ENCODE measurements around the gene CARHSP1.
"Not testable (repeated sequence)": the region's sequence is repeated elsewhere in the genome, so short reads cannot be mapped to it uniquely, and the experiment has no call there.

CARHSP1 gene

DNA sequence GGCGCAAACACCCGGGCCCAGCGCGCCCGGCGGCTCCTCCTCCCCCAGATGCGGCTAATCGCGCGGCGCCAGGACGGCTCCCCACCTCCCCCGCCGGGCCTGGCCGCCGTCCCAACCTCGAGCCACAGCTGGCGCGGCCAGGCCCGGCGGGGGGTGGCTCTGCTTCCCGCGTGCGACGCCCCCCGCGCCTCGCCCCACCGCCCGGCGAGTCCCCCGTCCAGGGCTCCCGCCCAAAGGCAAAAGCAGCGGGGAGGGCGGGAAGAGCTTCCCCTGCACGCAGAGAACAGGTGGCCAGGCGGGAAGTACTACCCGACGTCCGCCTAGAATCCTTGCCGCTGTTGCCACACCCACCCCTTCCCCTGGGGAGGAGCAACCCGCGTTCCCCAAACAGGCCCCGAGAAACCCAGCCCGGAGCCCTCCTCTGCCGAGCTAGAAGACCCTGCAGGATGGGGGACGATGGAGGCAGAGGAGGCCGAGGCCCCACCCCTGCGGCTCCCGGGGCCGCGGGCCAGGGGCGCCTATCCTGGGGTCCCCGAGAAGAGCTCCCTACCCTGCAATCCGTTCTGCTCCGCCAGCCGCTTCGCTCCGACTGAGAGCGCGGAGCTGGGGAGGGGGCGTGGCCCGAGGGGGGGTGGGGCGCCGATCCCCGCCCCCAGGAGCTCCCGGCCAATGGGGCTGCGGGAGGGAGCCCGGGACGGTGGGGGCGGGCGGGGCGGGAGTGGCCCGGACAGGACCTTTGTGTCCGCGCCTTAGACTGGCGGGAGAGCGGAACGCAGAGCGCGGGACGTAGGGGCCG, at the start of gene CARHSP1:
Gene CARHSP1, minus strand, starts transcription at position 591 of the 796 bp plus-strand sequence. CDS start 9,678 bp downstream, outside the sequence.
- DNase-seq (ENCODE audit: low read depth): peak; percentile 93
- TF ChIP-seq, protein P1, sequence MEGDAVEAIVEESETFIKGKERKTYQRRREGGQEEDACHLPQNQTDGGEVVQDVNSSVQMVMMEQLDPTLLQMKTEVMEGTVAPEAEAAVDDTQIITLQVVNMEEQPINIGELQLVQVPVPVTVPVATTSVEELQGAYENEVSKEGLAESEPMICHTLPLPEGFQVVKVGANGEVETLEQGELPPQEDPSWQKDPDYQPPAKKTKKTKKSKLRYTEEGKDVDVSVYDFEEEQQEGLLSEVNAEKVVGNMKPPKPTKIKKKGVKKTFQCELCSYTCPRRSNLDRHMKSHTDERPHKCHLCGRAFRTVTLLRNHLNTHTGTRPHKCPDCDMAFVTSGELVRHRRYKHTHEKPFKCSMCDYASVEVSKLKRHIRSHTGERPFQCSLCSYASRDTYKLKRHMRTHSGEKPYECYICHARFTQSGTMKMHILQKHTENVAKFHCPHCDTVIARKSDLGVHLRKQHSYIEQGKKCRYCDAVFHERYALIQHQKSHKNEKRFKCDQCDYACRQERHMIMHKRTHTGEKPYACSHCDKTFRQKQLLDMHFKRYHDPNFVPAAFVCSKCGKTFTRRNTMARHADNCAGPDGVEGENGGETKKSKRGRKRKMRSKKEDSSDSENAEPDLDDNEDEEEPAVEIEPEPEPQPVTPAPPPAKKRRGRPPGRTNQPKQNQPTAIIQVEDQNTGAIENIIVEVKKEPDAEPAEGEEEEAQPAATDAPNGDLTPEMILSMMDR (conservative IDR thresholded peaks at IDR 0.05; ENCODE audit: low read depth, low read length): no peak
- H3K4me3 ChIP-seq (ENCODE audit: low read depth, low read length): peak within 1 kb of the TSS; percentile 80

DNA sequence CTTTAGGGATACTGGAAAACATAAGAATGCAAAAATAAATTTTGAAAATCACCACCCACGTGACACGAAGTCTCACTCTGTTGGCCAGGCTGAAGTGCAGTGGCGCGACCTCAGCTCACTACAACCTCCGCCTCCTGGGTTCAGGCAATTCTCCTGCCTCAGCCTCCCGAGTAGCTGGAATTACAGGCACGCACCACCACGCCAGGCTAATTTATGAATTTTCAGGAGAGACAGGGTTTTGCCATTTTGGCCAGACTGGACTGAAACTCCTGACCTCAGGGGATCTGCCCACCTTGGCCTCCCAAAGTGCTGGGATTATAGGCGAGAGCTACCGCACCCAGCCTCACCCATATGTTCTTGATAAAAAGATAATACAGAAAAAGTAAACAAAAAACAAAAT, 48.5 kb upstream of the CARHSP1 start:
- DNase-seq (ENCODE audit: low read depth); H3K4me3 ChIP-seq (ENCODE audit: low read depth, low read length): not testable (repeated sequence)

DNA sequence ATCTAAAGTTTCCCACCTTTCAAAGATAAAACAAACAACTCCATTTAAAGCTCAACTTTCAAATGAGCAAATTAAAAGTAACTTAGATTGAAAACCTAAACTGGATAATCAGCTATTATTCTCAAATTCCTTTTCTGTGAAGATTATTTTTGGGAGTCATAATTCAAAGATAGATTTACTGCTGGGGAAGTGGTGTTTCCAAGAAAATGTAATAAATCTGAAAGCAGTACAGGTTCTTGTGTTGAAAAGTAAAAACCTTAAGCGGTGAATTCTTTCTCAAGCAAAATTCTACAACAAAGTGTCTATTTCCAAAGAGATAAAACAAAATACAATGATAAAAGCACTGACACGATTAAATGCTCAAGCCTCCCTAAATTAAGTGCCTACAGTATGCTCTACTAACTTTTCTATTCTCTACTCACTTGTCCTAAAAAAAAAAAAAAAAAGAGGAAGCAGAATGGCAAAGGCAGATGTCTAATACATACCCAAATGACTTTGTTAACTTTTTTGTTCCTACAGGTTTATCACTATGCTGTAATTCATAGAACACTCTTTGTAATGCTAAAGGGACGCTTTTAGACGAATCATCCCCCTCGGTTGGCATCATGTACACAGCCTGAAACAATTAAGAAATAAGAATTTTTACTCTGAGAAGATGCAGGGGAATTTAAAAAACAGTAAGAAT, 47.9 kb upstream of the CARHSP1 start:
- TF ChIP-seq, protein P1 (conservative IDR thresholded peaks at IDR 0.05; ENCODE audit: low read depth, low read length): no peak
- no peak for DNase-seq (ENCODE audit: low read depth)
- no peak overlapping the region for H3K4me3 ChIP-seq (ENCODE audit: low read depth, low read length)

DNA sequence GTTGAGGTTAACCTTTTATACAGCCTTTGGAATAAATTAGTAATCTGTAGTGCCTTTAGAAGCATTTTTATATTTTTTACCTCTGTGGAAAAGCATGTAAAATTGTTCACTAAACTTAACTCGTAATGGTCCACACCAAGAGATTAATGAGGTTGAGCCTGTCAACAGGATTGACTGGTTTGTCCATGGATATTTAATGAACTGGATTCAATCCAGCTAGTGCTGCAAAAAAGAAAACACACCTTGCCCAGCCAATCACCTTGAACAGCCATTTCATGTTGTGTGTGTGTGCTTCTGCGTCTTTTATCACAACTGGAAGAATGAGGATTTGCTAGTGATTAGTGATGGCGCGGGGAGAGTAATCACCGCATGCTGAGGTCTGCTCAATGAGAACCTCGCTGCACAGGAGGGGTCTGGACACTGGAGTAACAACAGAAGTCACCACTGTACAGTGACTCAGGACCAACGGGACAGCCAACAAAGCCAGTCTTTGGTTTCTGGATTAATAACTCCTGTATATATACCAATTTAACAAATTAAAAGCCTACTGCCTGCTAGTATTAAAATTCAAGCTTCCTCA, 47.0 kb upstream of the CARHSP1 start:
- no peak overlapping the region for H3K4me3 ChIP-seq (ENCODE audit: low read depth, low read length)
- DNase-seq (ENCODE audit: low read depth): no peak
- TF ChIP-seq, protein P1 (conservative IDR thresholded peaks at IDR 0.05; ENCODE audit: low read depth, low read length): no peak

DNA sequence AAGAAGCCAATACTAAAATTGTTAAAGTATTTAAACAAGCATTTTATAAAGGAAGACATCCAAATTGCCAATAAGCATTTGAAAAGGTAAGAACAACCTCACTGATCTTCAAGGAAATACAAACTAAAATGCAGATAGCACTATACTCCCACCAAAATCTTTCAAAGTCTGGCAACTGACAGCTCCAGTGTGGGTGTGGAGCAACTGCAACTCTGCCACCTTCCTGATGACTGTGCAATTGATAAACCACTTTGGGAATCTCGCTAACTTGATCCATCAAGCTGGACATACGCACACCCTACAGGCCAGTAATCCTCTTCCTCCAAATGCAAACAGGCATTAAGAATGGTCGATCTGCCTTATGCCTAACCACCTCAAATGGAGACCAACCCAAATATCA, 45.3 kb upstream of the CARHSP1 start:
- TF ChIP-seq, protein P1 (conservative IDR thresholded peaks at IDR 0.05; ENCODE audit: low read depth, low read length): no peak
- no peak for DNase-seq (ENCODE audit: low read depth)
- H3K4me3 ChIP-seq (ENCODE audit: low read depth, low read length): no peak overlapping the region

DNA sequence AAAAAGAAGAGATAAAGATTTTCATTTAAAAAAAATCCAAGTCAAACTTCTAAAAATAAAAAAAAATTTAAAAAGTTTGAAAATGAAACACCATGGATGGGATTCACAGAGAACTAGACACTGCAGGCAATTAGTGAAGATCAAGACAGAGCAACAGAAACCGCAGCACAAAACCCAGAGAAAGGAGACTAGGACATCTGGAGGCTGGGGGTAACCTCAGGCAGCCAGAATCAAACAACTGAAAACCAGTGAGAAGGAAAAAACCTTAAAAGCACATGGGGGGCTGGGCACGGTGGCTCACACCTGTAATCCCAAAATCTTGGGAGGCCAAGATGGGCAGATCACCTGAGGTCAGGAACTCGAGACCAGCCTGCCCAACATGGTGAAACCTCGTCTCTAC, 44.0 kb upstream of the CARHSP1 start:
- H3K4me3 ChIP-seq (ENCODE audit: low read depth, low read length): no peak overlapping the region
- no peak for DNase-seq (ENCODE audit: low read depth)
- TF ChIP-seq, protein P1 (conservative IDR thresholded peaks at IDR 0.05; ENCODE audit: low read depth, low read length): no peak

DNA sequence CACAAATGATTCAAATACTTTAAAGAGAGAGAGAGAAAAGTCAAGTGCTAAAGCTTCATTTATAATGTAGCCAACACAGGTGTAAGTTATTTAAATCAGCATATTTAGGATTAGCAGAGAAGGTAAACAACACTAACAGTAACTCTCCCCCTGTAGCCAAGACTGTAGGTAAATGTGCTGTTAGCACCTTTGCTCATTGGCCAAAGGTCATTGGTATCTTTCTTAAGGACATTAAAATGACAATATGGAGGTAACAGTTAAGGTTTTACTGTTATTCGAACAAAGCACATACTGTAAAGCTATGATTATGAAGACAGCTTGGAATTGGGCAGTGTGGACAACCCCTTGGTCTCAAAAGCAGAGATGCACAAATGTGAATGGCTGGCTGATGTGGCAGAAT, 42.0 kb upstream of the CARHSP1 start:
- no peak for DNase-seq (ENCODE audit: low read depth)
- H3K4me3 ChIP-seq (ENCODE audit: low read depth, low read length): no peak overlapping the region
- TF ChIP-seq, protein P1 (conservative IDR thresholded peaks at IDR 0.05; ENCODE audit: low read depth, low read length): no peak
